SK-MEL-5 (cell line): Measurements from ENCODE around the gene PLXNA2. TPM values are rescaled to one million over a fixed set of nuclear protein-coding genes. Genes with fewer than 3 reads are reported as not detected.

Experiments
- DNase-seq: peaks from one replicate; pipeline ENCODE4 v3.0.0-alpha.2; 2016; ENCODE audit warnings: low read depth, low spot score
- in situ Hi-C: cut with HindIII; loops from 2 replicates; pipeline ENCODE4 v1.10.0; 2016; ENCODE audit warnings: low sequenced_read_pairs, high pct_unique_total_duplicates, low pct_unique_long_range_greater_than_20kb
- total RNA-seq: library from RNA; depleted of rRNA; stranded (reverse); fragments of >200 nt; shearing (Covaris generic); gene quantifications from 2 replicates; pipeline ENCODE4 v1.2.3, GENCODE V29; 2014

PLXNA2 gene
- total RNA-seq, 1 experiment from 2014 or later: 0.34 TPM

GRCh38 chr1:208089761-208090370 is 154.3 kb downstream of the PLXNA2 start:
- in situ Hi-C loops: no loop called here
- no peak for DNase-seq

- in situ Hi-C loops: no loop called here
Observed at GRCh38 chr1:208089149-208089548, 155.0 kb downstream of the PLXNA2 start.

DNA sequence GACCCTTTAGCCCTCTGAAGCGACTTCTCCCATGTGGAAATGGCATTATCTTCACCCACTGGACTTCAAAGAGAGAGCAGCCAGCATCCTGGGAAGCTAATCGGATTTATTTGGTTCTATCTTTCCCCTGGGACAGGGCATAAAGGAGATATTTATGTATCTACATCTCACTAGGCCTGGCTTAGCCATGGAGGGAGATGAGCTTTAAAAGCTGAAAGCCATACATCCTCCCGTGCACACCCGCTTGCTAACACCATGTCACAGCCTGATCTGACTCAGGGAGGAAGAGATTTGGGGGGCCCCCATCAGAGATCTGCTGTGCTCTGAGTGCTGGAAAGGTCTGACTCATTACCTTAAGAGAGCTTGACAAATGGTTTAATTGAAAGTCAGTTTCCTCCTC is 155.9 kb downstream of the PLXNA2 start:
- DNase-seq: no peak
- in situ Hi-C loops: no loop called here

More at GRCh38 chr1:208089149-208089548, 155.0 kb downstream of the PLXNA2 start:
- DNase-seq: no peak

DNA sequence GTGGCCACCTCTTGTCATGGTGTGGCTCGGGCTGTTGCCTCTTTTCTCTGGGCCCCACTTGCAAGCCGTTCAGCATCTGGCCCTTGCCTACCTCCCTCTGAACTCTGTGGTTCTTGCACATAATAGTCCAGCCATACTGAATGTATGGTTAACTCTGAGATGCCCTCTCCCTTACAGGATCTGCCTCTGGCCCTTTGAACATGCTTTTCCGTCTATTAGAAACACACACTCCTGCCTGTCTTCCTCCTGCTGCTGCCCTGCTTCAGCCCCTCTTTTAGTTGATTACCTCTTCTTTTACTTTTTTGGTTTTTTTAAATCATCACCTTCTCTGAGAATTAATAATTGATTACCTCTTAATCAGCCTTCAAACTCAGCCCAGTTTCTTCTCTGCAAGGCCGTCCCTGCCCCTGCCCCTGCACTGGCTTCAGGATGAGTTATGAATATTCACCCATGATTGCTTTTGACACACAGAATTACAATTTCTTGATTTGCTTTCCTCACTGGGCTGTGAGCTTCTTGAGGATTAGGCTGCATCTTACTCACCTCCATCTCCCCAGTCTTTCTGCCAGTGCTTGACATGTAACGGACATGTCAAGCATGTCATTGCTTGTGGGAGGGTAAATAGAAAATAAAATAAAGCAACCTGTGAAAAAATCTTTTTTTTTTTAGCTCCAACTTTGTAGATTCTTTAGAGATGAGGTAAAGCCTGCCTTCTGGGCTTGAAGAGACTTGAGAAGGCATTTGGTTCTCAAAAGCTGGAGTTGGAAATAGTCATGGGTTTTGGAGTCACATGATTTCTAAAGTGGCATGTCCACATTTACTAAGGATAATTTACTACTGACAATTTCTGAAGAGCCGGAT is 158.3 kb downstream of the PLXNA2 start:
- no peak for DNase-seq
- in situ Hi-C loops: no loop called here

DNA sequence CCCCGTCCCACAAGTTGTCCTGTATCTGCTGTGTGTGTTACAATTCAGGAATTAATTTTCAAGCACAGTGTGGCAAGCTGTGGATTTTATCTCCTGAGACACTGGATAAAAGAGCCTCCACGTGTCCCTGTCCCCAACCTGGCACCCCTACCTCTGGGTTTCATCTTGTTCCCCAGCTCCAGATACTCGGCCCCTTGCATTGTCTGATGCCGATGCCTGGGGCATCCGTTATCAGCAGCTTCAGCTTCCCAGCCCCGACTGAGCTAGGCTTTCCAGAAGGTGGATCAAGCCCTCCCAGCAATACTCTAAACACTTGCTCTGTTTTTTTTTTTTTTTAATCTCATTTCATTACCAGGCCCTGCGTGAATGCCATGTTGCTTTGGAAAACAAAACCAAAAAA is 159.4 kb downstream of the PLXNA2 start:
- DNase-seq: no peak
- in situ Hi-C loops: no loop called here

- in situ Hi-C loops: no loop called here
- DNase-seq: no peak
Observed at GRCh38 chr1:208084220-208084619, 160.0 kb downstream of the PLXNA2 start.

DNA sequence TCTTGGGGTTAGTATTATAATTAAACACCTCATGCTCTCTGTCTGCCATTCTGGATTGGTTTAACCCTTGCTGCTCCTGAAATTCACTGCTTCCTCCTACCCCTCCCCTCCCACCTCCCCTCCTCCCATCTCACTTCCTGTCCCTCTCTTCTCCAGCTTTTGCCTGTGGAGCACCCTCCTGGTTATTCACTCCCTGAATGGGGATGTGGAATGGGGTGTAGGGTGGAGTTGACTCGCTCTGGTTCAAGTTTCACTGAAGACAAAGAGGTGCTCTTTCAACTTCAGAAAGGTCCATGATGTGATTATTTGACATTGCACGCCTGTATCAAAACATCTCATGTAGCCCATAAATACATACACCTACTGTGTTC is 160.5 kb downstream of the PLXNA2 start:
- in situ Hi-C loops: no loop called here

GRCh38 chr1:208083016-208083714 is 161.0 kb downstream of the PLXNA2 start:
- DNase-seq: no peak
- in situ Hi-C loops: no loop called here

More for the DNA sequence above, 160.5 kb downstream of the PLXNA2 start:
- no peak for DNase-seq

DNA sequence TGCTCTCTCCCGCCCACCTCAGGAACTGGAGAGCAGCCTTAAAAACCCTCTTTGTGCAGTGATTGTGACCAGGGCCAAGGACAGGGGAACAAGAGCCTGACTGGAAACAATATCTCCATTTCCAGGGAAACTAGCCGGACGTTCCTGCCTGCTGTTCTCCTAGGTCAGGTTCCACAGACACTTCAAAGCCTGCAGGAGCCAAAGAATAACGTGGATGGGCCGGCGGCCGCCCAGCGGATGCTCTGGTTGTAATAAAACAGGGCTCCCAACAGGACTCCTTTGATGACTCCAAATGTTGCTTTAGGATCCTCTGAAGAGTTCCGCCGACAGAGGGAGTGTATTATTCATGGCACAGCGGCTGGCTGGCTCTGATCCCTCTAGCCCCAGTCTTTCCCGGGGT is 162.2 kb downstream of the PLXNA2 start:
- DNase-seq: no peak

GRCh38 chr1:208080396-208081286 is 163.5 kb downstream of the PLXNA2 start:
- no peak for DNase-seq
- in situ Hi-C loops: no loop called here

More for the DNA sequence above, 162.2 kb downstream of the PLXNA2 start:
- in situ Hi-C loops: no loop called here

DNA sequence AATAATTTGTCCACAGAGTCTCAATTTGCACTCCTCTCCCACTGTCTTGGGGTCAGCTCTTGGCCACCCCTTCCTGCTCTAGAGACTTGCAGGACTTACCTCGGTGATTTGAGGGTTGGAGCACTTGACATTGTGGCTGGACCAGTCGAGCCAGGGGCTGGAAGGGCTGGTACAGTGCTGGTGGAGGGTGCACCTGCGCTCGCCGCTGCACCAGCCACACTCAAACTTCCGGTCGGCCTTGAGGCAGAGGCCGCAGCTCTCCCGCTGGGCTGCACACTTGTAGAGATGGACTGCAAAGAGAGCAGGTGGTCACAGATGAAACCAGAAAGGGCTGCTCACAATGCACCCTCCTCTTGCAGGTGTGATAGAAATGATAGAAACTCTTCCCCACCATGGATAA is 165.0 kb downstream of the PLXNA2 start:
- in situ Hi-C loops: no loop called here

GRCh38 chr1:208078752-208079151 is 165.4 kb downstream of the PLXNA2 start:
- no peak for DNase-seq
- in situ Hi-C loops: no loop called here

More for the DNA sequence above, 165.0 kb downstream of the PLXNA2 start:
- no peak for DNase-seq

- no peak for DNase-seq
- in situ Hi-C loops: no loop called here
Observed at GRCh38 chr1:208077232-208078075, 166.7 kb downstream of the PLXNA2 start.

DNA sequence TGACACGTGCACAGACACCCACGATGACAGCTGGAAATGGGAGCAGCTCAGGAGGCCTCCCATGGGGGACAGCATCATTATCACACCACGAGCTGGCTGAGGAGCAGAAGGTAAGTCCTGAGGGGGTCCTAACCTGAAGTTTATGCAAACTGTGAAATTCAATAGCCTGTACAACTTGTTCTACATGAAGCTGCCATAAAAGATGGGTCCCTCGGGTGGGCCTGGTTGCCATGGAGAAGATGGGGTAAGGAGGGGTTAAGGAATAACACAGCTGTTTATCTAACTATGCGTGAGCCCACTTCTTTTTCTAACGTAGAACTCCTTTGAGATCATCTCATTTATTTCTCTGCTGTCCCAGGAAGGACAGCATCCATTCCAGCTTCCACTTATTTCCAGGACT is 169.8 kb downstream of the PLXNA2 start:
- in situ Hi-C loops: no loop called here
- no peak for DNase-seq

- no peak for DNase-seq
- in situ Hi-C loops: no loop called here
Observed at GRCh38 chr1:208071435-208072031, 172.7 kb downstream of the PLXNA2 start.

DNA sequence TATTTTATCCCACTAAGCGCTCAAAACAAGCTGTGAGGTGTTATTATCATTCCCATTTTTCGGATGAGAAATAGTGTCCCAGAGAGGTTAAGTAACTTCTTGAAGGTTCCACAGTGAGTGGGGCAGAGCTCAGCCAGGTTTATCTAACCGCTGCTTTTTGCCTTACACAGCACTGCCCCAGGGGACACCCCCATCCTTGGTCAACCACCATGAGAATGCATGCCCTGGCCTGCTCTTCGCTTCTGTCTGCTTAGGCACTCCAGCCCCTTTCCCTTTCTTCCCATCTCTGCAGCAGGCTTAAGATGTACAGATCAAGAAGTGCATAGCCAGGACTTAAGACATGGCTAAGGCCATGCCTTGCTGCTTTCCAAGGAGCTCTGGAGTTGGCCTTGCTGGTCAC is 174.3 kb downstream of the PLXNA2 start:
- no peak for DNase-seq
- in situ Hi-C loops: no loop called here
